Adipose tissue (tissue), 3 donors: ENCODE results near the gene DPH6. TPM values are rescaled to one million over a fixed set of nuclear protein-coding genes. Genes with fewer than 3 reads are reported as not detected.
A peak's percentile ranks its signal among the peaks of the same experiment; 100 is the strongest.

Source experiments
- H3K27ac ChIP-seq: one replicate; pipeline ENCODE4 v1.5.1; 2013; ENCODE audit warnings: low read depth, low read length
- WGBS, 3 donors: extraction: QIAGEN DNeasy Blood & Tissue Kit; methylation state at CpG; one replicate each; pipeline ENCODE4 v1.1.7; 2013; 5-methylcytosine and 5-hydroxymethylcytosine counted together
- polyA plus RNA-seq, 3 donors: library from polyadenylated mRNA; stranded (reverse); fragments of 200-250 nt; gene quantifications; one replicate each; pipeline ENCODE4 v1.2.3, GENCODE V29; 2013
- donor health status: healthy with polysubstance abuse.
- donor health status: Bipolar disorder and iron deficiency.
- donor health status: healthy.

Gene DPH6
- polyA plus RNA-seq, 3 donors: 7.7 to 10.0 (median 8.8) TPM

DNA sequence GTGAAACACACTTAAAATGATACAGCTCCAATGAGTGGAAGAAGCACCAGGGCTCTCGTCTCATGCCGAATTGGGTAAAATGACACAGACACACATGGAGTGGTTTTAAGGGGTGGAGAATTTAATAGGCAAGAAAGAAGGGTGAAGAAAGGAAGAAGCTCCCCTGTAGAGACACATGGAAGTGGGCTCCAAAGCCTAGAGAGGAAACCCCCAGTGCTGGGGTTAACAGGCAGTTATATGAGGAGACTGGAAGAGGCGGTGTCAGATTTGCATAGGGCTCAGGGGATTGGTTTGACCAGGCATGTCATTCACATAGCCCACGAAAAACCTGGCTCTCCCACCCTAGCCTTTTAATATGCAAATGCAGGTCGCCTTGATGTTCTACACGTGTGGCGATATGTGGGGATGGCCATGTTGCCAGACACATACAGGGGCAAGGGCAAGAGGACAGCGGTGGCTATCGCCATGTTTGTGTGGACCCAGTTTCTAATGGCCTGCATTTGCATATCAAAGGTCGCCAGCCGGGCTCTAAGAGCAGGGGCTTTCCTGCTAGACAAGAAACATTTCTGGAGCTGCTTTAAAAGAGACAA, 1.9 kb upstream of the DPH6 start:
- 89 to 95% (median 93%) methylated on average over 11 of the region's 11 CpGs for WGBS, 3 donors
- no peak overlapping the region for H3K27ac ChIP-seq

DNA sequence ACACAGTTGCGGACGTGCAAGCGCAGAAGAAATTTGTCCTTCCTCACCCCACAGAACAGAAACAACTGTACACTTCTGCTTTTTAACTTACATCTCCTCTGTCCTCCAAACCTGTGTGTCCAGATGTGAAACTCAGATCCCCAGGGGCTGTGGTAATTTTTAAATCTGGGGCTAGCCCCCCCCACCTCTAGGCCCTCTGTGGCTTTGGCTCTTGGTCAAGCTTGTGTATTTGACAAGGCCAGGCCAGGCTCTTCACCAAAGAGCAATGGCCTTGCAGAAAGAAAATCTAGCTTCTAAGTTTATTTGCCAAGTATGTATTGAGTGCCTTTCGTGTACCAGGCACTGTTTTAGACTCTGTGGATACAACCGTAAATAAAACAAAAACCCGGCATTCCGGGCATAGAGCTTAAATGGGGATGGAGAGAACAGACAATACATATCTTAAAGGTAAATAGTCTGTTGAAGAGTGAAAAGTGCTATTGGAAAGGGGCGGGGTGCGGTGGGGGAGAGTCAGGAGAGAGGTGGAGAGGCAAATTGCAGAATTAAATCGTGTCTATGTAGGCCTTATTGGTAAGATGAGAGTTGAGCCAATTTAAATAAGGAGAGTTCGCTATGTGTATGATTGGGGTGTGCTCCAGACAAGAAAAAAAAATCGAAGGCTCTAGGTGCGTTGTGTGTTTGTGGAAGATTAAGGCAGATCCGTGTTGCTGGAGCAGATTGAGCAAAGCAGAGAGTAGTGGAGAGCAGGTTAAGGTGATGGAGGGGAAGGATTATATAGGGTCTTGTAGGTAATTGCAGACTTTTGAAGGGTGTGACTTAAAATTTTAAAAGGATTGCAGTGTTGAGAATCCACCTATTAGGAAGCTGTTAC, 781 bp upstream of the DPH6 start:
- WGBS, 3 donors: 35 to 66% (median 62%) methylated on average over 14 of the region's 14 CpGs
- no peak overlapping the region for H3K27ac ChIP-seq

DNA sequence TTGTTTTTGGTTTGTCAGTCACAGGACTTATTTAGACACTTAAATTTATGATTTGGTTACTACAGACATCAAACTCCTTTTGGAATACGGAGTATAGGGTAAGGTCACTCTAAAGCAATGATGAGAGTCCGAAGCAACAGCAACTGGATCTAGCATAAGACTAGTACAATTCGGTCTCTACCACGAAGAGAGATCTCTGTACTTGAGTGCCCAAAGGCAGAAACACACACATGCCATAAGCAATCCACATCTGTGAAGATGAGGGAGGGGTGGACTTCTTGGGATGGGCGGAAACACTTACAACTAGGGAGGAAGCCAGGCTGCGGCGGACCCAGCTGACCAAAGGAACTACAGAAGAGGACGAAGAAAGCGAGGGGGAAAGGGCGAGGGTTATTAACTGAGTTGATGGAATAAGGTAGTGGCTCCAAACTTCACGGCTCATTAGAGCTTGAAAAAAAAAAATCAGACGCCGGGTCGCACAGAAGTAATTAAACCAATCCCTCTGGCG, 595 bp downstream of the DPH6 start:
- WGBS, 3 donors: 2 to 3% (median 2%) methylated on average over 15 of the region's 15 CpGs
- peak overlapping the region; percentile 78 for H3K27ac ChIP-seq

GRCh38 chr15:35540885-35541284, 5.1 kb downstream of the DPH6 start:
- WGBS, 3 donors: 59 to 80% (median 76%) methylated on average over 1 of the region's 1 CpG
- H3K27ac ChIP-seq: no peak overlapping the region

DNA sequence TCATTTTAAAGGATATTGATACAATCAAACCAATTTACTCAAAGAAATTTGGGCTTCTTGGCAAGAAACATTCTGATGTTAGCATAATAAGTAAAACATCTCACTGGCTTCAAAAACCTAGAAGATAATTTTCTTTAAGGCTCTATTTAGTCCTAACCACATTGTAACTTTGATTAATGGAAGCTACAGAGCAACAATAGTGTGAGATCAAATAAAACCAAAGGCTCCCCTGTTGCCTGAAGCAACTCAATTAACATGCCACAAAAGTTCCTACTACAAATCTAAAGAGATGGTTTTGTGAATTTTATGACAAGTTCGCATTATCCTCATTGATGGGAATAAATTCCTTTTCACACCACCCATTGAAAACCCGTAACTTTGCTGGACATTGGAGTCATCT, 5.9 kb downstream of the DPH6 start:
- H3K27ac ChIP-seq: no peak overlapping the region
- WGBS, 3 donors: 96 to 99% (median 99%) methylated on average over 2 of the region's 2 CpGs

- 16 to 50% (median 48%) methylated on average over 2 of the region's 2 CpGs for WGBS, 3 donors
- no peak overlapping the region for H3K27ac ChIP-seq
Observed at GRCh38 chr15:35535365-35535916, 10.5 kb downstream of the DPH6 start.

DNA sequence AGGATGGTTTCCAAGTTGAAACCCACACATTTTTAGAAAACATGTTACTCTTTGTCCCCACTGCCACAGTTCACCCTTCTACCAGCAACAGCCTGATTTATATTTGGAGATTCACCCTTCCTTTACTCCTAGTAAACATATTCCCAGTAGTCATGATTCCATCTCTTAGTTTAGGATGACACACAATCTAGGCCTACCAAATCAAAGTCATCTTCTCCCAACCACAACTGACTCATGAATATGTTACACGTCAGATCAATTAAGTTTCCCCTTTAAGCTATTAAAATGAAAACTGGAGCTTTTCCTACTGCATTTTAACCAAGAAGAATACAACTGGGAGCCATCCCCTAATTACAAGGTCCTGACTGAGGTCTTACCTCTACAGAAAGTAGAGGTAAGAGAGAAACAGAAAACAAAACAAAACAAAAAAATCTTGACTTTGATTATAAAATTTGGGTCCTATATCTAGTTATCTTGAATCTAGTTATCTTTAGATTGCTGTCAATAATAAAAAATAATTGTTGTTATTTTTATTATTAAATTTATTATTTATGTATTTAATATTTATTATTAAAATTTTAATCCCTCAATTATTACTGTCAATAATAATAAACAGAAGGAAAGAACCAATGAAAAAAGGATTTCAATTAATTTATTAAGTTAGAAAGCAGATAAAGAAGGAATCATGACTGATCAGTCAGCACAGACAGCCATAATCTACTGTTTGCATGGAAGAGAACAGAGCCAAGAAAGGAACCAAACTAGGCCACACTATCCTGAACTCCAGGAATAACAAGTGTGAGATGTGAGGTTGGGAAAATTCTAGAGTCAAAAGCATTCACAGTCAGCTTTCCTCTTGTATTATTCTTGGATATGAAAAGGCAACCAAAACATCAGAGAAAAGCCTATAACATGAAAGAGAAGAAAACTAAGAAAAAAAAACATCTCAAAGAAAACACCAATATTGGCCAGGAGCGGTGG, 12.5 kb downstream of the DPH6 start:
- WGBS, 3 donors: 96 to 100% (median 97%) methylated on average over 2 of the region's 2 CpGs
- H3K27ac ChIP-seq: no peak overlapping the region

GRCh38 chr15:35530698-35531097, 15.3 kb downstream of the DPH6 start:
- no peak overlapping the region for H3K27ac ChIP-seq
- WGBS, 3 donors: 40 to 96% (median 93%) methylated on average over 2 of the region's 2 CpGs

DNA sequence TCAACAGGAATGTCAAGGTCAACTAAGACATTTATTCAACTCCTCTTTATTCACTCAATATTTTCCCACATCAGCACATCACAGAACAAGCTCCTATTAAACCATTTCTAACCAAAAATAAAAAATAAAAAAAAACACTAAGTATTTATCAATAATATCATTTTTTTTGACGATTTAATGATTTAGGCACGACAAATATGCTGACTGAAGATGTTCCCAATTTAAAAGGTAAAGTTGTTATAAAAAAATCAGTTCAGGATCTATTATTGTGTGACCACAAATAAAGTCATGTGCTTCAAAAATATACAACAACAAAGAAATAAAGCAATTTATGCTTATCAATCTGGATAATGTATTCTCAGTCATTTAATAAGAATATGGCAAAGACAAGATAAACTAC, 16.2 kb downstream of the DPH6 start:
- H3K27ac ChIP-seq: no peak overlapping the region
- WGBS, 3 donors: 92 to 96% (median 93%) methylated on average over 2 of the region's 2 CpGs

DNA sequence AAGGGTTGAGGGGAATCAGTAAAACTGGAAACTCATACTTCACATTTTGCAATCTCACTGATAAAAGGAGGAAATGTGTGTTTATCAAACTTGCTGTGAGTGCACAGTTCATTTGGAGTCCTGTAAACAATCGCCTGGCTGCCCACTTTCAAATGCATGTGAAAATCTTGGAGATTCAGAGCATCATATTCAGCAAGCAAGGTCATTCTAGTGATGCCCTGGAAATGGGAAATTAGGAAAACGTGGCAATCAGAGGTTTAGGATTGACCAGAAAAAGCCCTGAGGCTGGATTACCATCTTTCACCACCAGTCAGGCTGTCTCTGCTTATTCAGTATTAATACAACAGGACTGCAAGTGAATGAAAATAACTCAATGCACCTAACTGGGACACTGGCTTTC, 23.9 kb downstream of the DPH6 start:
- no peak overlapping the region for H3K27ac ChIP-seq
- 48 to 57% (median 50%) methylated on average over 2 of the region's 2 CpGs for WGBS, 3 donors

DNA sequence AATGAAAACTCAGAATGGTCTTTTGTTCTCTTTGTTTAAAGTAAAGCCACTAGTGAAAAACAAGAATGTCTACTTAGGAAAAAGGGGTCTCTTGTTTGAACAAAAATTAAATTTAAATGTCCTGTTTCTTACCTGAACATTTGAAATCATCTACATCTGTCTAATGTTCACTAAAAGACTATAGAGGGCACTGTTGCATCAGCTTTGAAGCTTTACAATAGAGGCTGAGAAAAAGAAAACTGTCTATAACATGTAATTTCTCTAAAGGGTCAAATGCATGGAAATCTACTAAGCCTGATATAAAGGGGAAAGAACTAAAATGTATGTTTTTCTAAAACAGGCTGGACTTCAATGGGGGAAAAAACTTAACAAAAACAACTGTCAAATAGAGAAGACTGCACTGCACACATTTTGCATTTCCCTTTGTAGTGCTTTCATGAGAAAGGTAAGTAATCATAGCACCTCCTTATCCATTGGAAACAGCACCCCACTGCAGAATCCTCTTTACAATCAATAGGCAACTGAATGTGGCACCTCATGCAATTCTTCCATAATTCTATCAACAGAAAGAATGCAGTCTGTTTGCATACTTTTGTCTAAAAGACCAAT, 26.3 kb downstream of the DPH6 start:
- H3K27ac ChIP-seq: no peak overlapping the region

DNA sequence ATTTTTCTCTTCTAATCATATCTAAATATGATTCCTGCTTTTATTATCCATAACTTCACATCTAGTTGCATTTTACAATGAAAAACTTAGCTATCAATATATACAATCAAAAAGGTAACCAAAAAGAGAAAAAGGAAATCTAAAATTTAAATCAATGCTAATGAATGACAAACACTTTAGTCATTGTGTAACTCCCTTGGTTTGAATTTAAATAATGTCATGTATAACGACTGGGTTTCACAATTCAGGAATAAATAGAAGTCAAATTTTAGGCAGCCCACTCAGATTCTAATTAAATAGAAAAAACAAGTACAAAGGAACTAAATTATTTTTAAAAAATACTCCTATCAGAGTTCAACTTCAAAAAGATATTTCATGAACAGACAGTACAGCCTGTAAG, 26.9 kb downstream of the DPH6 start:
- H3K27ac ChIP-seq: no peak overlapping the region
- 41 to 55% (median 45%) methylated on average over 1 of the region's 1 CpG for WGBS, 3 donors

DNA sequence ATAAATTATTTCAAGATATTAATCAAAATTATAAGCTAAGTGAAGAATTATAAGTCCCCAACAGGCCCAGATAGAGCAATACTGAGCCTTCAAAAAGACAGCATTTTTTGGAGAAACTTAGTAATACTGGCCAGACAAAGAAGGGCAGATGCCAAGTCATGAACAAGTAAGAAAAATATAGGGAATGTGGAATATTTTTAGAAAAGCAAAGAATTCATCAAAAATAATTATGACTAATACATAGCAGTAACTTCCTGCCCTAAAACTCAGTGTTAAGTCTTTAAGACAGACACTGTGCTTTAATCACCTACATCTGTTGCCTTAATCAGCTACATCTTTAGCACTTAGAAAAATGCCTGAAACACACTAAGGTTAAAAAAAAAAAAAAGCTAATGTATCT, 31.2 kb downstream of the DPH6 start:
- H3K27ac ChIP-seq: no peak overlapping the region

DNA sequence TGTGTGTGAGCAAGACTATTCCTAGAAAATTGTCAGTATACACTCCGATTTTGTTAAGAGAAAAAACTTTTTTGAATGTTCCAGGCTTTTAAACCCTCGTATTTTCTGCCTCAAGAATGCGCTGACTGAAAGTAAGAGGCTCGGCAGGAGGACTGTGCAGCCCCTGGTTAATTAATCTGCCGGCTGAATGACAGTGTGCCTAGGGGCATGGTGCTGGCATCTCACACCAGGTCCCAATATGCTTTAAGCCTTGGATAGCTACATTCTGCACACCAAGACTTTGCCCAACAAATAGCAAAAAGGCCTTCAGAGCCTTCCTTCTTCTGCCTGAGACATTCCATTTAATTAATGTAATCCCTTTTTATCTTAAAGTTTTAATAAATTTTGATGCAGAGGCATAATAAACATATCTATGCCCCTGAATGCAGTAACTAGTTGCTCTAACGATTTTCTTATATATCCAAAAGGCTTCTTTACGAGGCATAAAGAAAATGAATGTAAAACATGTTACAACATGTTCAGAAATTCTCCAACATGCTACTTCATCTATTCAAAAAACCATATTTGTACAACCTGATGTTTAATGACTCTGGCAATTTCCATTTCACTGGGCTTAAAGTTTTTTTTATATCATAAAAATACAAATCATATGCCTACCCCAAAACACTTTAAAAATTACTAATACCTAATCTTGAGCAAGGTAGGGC, 37.9 kb downstream of the DPH6 start:
- no peak overlapping the region for H3K27ac ChIP-seq
- 93 to 97% (median 96%) methylated on average over 7 of the region's 7 CpGs for WGBS, 3 donors

DNA sequence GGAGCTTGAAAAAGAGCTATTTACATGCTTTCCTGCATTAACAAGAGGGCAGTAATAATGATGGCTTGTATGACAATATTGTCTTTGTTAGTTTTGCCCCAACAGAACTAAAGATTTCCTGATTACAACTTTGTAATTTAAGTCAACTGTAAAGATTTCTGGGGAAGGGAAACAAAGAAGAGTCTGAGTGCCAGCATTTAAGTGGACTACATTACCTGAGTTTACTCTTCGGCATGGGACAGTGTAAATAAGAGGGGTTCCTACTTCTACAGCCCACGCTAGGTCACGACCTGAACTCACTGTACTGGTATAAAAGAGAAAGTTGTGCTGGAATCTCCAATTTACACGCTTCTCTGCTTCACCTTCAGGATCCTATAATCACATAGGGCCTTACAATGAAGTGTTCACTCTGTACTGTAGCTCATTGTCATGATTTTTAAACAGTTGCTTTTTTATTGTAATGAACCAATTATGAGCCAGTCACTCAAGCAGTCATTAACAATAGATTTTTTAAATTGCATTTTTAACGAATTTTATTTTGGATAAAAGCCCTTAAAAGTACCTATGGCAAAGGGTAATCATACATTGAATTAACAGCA, 39.6 kb downstream of the DPH6 start:
- H3K27ac ChIP-seq: no peak overlapping the region
- WGBS, 3 donors: 61 to 75% (median 73%) methylated on average over 5 of the region's 5 CpGs

DNA sequence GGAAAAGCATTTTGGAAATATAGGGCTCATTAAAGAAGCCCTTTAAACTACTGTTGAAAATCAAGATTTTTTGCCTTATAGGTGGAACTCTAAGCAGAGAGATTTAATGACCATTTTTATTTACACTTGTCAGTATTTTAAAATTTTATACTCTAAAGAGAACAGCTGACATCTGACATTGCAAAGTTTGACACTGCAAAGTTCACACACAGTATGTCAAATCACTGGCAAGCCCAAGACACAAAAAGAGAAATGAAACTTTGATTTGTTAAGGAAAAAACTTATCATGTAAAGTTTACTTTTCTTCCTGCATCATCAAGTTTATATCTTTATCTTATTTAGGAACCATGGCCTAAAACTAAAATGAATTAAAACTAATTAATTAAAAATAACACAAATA, 40.2 kb downstream of the DPH6 start:
- no peak overlapping the region for H3K27ac ChIP-seq

DNA sequence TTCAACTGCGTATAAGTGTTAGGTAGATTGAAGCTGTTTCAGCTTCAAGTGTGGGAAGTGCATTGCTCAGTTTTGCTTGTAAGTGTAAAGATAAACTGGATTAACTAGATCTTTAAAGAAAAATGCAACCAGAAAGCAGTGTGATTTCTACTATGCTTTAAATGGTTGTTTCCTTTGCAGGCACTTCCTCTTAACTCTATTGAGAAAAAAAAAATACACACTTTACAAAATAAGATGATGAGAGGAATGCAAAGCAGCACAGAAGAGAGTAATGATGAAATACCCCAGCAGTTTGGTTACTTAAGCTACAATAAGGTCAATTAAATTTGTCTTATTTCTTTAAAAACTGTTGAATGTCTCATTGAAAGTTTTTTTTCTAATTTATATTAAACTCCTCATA, 40.8 kb downstream of the DPH6 start:
- WGBS, 3 donors: 80 to 91% (median 82%) methylated on average over 1 of the region's 1 CpG
- H3K27ac ChIP-seq: no peak overlapping the region
